GM12873 (cell line): ENCODE data around the gene MDFIC.

Experiments used
- CTCF ChIP-seq: IDR thresholded peaks from 2 replicates; pipeline ENCODE4 v1.5.1; 2012; ENCODE audit warnings: low read depth, mild to moderate bottlenecking, moderate library complexity, low read length, control low read depth; ENCODE audit not compliant: insufficient read depth; ENCODE audit errors: missing control alignments

MDFIC gene

GRCh38 chr7:115024276-115024675 is 102.4 kb downstream of the MDFIC start:
- no peak for TF ChIP-seq CTCF

GRCh38 chr7:115032715-115033703 is 111.1 kb downstream of the MDFIC start:
- no peak for TF ChIP-seq CTCF

- TF ChIP-seq CTCF: no peak
Observed at GRCh38 chr7:115033917-115034459, 112.1 kb downstream of the MDFIC start.

GRCh38 chr7:115034515-115034914 is 112.6 kb downstream of the MDFIC start:
- no peak for TF ChIP-seq CTCF

- no peak for TF ChIP-seq CTCF
Observed at GRCh38 chr7:115037128-115037802, 115.4 kb downstream of the MDFIC start.

- no peak for TF ChIP-seq CTCF
Observed at GRCh38 chr7:115038158-115038557, 116.3 kb downstream of the MDFIC start.

- no peak for TF ChIP-seq CTCF
Observed at GRCh38 chr7:115040057-115040456, 118.2 kb downstream of the MDFIC start.
